HG02840 (cell line): ENCODE measurements around the gene SULT1E1.

Experiments used
- ATAC-seq: cut with Tn5 transposase; IDR thresholded peaks from one replicate; pipeline ENCODE4 v1.9.1; 2021; ENCODE audit warnings: mild to moderate bottlenecking, moderate library complexity, moderate number of reproducible peaks; ENCODE audit not compliant: unreplicated experiment, low FRiP score

SULT1E1 gene

DNA sequence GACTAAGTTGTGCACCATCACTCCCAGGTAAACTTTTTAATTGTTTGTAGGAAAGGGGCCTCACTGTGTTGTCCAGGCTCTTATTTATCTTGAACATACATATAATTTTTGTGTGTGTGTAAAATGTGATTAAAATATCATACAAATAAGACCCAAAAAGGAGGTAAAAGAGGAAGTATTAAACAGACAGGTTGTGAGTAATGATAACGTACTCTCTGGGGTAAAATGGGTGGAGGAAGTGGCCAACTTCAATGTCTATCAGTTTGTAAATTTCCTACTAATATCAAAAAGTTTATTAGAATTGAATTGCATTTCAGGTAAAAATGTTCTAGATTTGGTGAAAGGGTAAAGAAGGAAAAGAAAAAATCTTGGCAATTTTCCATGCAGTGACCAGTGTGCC lies 48.8 kb downstream of the SULT1E1 start:
- ATAC-seq = no peak

DNA sequence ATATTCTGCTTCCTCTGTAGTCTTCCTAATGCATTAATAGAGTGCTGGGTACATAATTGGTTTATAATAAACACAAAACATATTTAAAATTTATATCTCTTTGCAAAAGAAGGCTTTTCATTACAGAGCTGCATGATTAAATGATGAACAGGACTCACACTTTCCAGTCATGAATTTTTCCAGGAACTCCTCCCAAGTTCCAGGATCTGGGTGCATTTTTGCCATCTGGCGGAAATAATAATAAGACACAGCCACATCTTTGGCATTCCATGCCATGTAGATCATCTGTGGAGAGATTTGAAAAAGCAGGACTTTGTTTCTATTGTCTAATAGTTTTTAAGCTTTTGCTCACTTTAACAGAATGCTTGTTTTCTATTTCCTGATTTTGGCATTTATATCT lies 59.3 kb downstream of the SULT1E1 start:
- ATAC-seq = no peak

DNA sequence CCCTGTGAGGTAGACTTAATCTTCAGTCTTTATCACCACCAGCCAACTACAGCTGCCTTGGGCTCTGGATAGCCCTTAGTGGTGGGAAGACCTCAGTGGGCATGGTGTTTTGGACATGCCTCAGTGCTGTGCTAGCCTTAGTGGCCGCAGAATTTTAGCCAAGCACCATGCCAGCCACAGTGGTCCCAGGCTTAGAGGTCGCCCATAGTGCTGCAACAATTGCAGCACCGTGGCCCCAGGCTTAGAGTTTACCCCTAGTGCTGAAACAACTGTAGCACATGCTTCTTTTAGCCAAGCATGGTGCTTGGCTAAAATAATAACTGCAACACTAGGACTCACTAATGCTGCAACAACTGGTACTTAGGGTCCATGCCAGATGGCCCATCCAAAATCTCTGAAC lies 60.6 kb downstream of the SULT1E1 start:
- ATAC-seq = no peak

DNA sequence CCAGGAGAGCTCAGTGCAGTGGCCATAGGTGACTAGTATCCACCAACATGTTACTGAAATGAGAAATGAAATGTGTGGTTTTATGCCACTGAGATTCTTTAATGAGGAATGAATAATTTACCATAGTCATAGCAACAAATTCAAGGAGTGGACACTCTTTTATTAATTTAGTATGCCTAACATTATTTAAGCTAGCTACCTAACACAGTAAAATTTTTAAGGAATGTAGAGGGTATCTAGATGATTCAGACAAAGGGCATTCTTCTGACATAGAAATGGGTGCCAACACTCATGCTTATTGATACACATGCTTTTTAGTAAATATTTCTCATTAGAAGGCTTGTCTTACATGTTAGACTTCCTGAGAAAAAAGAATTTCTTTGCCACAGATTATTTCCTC lies 66.2 kb downstream of the SULT1E1 start:
- ATAC-seq = no peak
